GM10248 (cell line): ENCODE data around the gene SLC34A1.
"Not testable (repeated sequence)": the region's sequence is repeated elsewhere in the genome, so short reads cannot be mapped to it uniquely, and the experiment has no call there.

ENCODE experiments used
- CTCF ChIA-PET: fragments of 300-600 bp; sonication (Branson Sonifier 250); formaldehyde crosslinking; extraction: SDS; loops from one replicate; lab custom pipeline; 2021; ENCODE audit warnings: antibody characterized with exemption; lab: Yijun Ruan, JAX
- POLR2A ChIA-PET: fragments of 350-650 bp; sonication (Branson Sonifier 250); formaldehyde crosslinking; extraction: SDS; loops from one replicate; lab custom pipeline; 2020; ENCODE audit warnings: antibody characterized with exemption; lab: Yijun Ruan, JAX
- DNase-seq: peaks from one replicate; pipeline ENCODE4 v3.0.0; 2012; ENCODE audit errors: extremely low spot score
- TF ChIP-seq, protein P1 (sequence below): IDR thresholded peaks from 2 replicates; pipeline ENCODE4 v1.5.1; 2012; ENCODE audit warnings: mild to moderate bottlenecking, low read depth; ENCODE audit errors: extremely low read depth, missing control alignments, control extremely low read depth

SLC34A1 gene

DNA sequence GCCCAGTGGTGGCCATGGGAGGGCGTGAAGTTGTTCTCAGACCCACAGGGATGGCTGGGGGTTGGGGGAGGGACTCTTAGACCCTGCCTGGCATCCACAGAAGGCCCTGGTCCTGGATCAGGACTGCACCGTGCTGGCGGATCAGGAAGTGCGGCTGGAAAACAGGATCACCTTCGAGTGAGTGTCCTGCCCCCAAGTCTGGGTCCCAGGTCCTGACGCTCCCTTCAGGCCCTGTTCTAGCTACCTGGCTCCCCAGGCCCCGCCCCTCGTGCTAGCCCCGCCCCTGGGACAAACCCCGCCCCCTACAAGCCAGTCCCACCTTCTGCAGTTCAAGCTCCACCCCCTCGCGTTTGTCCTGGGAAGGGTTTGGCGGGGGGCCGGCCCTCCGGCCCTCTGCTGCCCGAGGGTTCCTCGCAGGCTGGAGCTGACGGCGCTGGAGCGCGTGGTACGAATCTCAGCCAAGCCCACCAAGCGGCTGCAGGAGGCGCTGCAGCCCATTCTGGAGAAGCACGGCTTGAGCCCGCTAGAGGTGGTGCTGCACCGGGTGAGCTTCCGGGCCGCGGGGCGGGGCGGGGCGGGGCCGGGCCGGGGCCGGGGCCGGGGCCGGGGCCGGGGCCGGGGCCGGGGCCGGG lies 13.6 kb upstream of the SLC34A1 start:
- peak; percentile 76 for DNase-seq
- ChIA-PET POLR2A (interaction anchor here (0.5 kb wide), 1 partner anchor 14 kb away, joined by 4 read pairs; the partner anchor contains the start of gene SLC34A1), CTCF (interaction anchor here (0.7 to 35.5 kb wide), 13 partner anchors 5 to 139 kb away, joined by 3 to 734 read pairs (median 3); partner anchors contain the start of genes DOK3, LMAN2, PFN3 and RGS14)
- TF ChIP-seq, protein P1, sequence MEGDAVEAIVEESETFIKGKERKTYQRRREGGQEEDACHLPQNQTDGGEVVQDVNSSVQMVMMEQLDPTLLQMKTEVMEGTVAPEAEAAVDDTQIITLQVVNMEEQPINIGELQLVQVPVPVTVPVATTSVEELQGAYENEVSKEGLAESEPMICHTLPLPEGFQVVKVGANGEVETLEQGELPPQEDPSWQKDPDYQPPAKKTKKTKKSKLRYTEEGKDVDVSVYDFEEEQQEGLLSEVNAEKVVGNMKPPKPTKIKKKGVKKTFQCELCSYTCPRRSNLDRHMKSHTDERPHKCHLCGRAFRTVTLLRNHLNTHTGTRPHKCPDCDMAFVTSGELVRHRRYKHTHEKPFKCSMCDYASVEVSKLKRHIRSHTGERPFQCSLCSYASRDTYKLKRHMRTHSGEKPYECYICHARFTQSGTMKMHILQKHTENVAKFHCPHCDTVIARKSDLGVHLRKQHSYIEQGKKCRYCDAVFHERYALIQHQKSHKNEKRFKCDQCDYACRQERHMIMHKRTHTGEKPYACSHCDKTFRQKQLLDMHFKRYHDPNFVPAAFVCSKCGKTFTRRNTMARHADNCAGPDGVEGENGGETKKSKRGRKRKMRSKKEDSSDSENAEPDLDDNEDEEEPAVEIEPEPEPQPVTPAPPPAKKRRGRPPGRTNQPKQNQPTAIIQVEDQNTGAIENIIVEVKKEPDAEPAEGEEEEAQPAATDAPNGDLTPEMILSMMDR: peak; percentile 44

DNA sequence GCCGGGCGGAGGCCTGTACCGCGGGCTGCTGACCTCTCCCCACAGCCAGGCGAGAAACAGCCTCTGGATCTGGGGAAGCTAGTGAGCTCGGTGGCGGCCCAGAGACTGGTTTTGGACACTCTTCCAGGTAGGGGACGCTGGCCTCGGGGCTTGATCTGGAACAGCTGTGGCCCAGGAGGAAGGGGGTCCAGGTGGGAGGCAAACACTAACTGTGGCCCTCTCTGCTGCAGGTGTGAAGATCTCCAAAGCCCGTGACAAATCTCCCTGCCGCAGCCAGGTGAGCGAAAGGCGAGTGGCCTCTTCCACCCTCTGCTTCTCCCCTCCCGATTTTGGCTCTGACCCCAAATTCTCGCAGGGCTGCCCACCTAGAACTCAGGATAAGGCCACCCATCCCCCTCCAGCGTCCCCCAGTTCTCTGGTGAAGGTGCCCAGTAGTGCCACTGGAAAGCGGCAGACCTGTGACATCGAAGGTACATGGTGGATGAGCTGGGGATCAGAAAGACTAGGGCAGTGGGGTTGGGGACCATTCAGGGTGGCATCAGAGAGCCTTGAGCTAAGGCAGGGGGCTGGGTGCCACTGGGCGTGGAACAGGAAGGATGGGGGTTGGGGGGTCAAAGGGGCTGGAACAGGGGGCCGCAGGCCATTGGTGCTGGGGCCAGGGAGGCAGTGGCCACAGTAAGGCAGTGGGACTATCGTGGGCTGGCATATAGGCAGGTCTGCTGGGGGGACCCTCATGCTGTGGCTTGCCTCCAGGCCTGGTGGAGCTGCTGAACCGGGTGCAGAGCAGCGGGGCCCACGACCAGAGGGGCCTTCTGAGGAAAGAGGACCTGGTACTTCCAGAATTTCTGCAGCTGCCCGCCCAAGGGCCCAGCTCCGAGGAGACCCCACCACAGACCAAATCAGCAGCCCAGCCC lies 12.9 kb upstream of the SLC34A1 start:
- ChIA-PET POLR2A (interaction anchor here (0.5 kb wide), 1 partner anchor 13 kb away, joined by 4 read pairs; the partner anchor contains the start of gene SLC34A1), CTCF (interaction anchor here (0.6 to 35.5 kb wide), 19 partner anchors 6 to 259 kb away, joined by 3 to 734 read pairs (median 3); partner anchors contain the start of genes DOK3, LMAN2, PFN3 and RGS14)
- no peak for DNase-seq
- TF ChIP-seq, protein P1: no peak

DNA sequence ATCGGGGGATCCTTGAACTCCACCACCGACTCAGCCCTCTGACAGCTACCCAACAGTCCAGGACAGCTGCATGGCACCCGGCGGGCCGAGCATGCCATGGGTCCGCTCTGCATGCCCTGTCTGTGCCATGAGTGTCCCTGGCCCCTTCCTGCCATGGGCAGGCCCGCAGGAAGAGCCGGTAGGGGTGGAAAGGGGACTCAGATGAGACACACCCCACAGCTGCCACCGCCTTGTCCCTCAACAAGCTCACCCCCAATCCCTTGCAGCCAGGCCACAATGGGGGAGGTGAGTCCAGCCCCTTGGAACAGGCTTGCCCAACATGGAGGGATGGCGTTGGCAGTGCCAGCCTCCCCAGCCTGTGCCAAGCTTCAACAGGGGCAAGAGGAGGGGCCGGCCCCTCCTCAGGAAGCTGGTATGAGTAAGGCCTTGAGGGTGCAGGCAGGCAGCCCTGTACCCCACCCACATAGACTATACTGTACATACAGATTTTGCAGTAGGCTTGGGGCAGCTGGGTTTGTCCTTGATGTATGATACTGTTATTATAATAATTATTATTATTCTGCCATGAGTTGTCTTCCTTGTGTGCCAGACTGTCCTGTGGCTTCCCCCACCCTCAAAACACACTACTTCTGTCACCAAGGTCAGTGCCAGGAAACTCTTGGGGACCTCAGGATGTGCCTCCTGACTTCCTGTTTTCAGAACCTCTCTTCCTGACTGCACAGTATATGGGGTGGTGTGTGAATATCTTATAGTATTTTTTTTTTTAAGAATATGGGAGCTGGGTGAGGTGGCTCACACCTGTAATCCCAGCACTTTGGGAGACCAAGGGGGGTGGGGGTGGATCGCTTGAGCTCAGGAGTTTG lies 12.0 kb upstream of the SLC34A1 start:
- POLR2A ChIA-PET: no interaction called here
- CTCF ChIA-PET: interaction anchor here (0.9 to 35.5 kb wide), 11 partner anchors 6 to 260 kb away, joined by 3 to 734 read pairs (median 3); partner anchors contain the start of genes LMAN2, PFN3, RGS14 and SLC34A1
- no peak for DNase-seq
- TF ChIP-seq, protein P1: no peak

DNA sequence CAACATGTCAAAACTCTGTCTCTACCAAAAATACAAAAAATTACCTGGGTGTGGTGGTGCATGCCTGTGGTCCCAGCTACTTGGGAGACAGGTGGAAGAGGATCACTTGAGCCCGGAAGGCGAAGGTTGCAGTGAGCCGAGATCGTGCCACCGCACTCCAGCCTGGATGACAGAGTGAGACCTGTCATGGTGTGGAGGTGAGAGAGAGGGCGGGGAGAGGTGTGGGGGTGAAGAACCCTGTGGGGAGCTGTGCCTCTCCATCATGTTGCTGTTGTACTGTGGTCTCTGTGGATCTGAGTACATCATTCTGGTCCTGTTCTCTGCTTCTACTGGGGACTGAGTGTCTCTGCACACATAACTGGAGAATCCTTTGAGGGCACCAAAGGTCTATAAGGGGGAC lies 11.3 kb upstream of the SLC34A1 start:
- ChIA-PET POLR2A (no interaction called here), CTCF (interaction anchor here (0.9 to 35.5 kb wide), 8 partner anchors 7 to 261 kb away, joined by 3 to 734 read pairs (median 10); partner anchors contain the start of genes LMAN2, PFN3, RGS14 and SLC34A1)
- no peak for DNase-seq
- TF ChIP-seq, protein P1: no peak

DNA sequence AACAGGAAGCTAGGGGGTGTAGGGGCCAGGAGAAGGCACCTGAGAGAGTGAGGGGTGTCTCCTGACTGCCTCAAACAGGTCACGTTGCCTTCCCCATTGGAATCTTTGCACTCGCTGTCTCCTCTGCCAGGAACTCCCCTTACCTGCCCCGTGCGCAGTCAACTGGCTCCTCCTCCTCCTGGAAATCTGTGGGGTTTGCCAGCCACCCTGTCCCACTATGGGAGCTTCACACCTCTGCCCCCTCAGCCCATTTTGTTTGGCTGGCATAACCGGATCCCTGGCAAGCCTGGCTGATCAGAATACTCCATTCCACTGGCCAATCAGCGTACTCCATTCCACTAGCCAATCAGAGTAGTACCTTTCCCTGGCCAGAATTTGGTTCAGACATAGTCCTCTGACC lies 10.4 kb upstream of the SLC34A1 start:
- POLR2A ChIA-PET: no interaction called here
- TF ChIP-seq, protein P1: no peak

DNA sequence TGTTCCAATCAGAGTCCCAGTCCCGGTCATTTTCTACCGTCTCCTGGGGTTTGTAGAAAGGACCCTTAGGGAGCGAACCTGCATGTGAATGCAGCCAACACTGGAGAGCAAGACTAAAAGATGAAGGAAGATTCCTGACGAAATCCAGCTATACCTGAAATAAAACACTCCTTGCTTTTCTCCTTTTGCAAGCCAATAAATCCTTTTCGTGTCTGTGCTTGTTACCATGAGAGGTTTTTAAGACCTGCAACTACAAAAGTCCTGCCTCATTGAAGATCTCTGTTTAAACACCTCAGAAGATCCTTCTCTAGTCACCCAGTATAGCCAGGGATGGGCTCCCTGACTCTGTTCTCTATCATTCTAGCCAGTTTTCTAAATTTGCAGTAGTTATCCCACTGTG lies 10.0 kb upstream of the SLC34A1 start:
- ChIA-PET POLR2A (no interaction called here), CTCF (interaction anchor here (1.5 to 35.5 kb wide), 4 partner anchors 7 to 127 kb away, joined by 3 to 734 read pairs (median 394); partner anchors contain the start of genes LMAN2, PFN3, RGS14 and SLC34A1)
- no peak for DNase-seq
- TF ChIP-seq, protein P1: no peak

More for the DNA sequence above, 10.4 kb upstream of the SLC34A1 start:
- no peak for DNase-seq
- CTCF ChIA-PET: interaction anchor here (1.5 to 35.5 kb wide), 5 partner anchors 7 to 128 kb away, joined by 3 to 734 read pairs (median 55); partner anchors contain the start of genes LMAN2, PFN3, RGS14 and SLC34A1

DNA sequence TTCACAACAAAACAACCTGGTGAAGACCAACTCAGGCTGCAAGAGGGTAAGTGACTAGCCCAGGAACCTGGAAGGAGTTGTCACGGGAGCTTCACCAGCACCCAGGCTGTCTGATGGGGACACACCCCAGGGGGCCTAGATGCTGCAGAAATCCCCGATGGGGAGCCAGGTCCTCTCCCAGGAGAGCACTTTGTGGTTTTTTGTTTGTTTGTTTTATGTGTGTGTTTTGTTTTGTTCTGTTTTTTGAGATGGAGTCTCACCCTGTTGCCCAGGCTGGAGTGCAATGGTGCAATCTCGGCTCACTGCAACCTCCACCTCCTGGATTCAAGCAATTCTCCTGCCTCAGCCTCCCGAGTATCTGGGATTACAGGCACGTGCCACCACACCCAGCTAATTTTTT lies 8.7 kb upstream of the SLC34A1 start:
- POLR2A ChIA-PET, DNase-seq: not testable (repeated sequence)
- CTCF ChIA-PET: interaction anchor here (1.5 to 35.5 kb wide), 3 partner anchors 5 to 80 kb away, joined by 3 to 734 read pairs (median 734); partner anchors contain the start of genes LMAN2, RGS14 and SLC34A1
